Glomerular visceral epithelial cell (primary cell): ENCODE measurements around the gene CUL4A.

ENCODE experiments used
- DNase-seq: peaks from one replicate; pipeline ENCODE4 v3.0.0-alpha.2; 2016; ENCODE audit errors: extremely low spot score

CUL4A gene

GRCh38 chr13:113179374-113180230, 29.8 kb upstream of the CUL4A start:
- no peak for DNase-seq

GRCh38 chr13:113182046-113182445, 27.4 kb upstream of the CUL4A start:
- no peak for DNase-seq

- DNase-seq: no peak
These were observed 25.8 kb upstream of the CUL4A start for GRCh38 chr13:113183450-113184129.

GRCh38 chr13:113184568-113185440, 24.6 kb upstream of the CUL4A start:
- DNase-seq: no peak

- no peak for DNase-seq
These were observed 23.1 kb upstream of the CUL4A start for GRCh38 chr13:113186061-113186900.

- DNase-seq: peak; percentile 96
These were observed 22.1 kb upstream of the CUL4A start for GRCh38 chr13:113187263-113187669.

- DNase-seq: no peak
These were observed 21.3 kb upstream of the CUL4A start for GRCh38 chr13:113187883-113188665.

GRCh38 chr13:113190181-113190580, 19.2 kb upstream of the CUL4A start:
- no peak for DNase-seq

- DNase-seq: no peak
These were observed 17.1 kb upstream of the CUL4A start for GRCh38 chr13:113192279-113192678.

- DNase-seq: no peak
These were observed 16.5 kb upstream of the CUL4A start for GRCh38 chr13:113192902-113193301.

GRCh38 chr13:113195360-113195759, 14.1 kb upstream of the CUL4A start:
- no peak for DNase-seq

- DNase-seq: no peak
These were observed 12.3 kb upstream of the CUL4A start for GRCh38 chr13:113196970-113197737.

- no peak for DNase-seq
These were observed 7.6 kb upstream of the CUL4A start for GRCh38 chr13:113201815-113202214.

- no peak for DNase-seq
These were observed 6.5 kb upstream of the CUL4A start for GRCh38 chr13:113202912-113203311.

GRCh38 chr13:113203507-113204377, 5.7 kb upstream of the CUL4A start:
- DNase-seq: no peak

GRCh38 chr13:113204378-113204734, 5.1 kb upstream of the CUL4A start:
- no peak for DNase-seq

- no peak for DNase-seq
These were observed 3.9 kb upstream of the CUL4A start for GRCh38 chr13:113205428-113205931.

- no peak for DNase-seq
These were observed 2.0 kb upstream of the CUL4A start for GRCh38 chr13:113207460-113207859.
